H9 (cell line): ENCODE results near the gene PPP3CA. TPM values are rescaled to one million over a fixed set of nuclear protein-coding genes. Genes with fewer than 3 reads are reported as not detected.

Experiments used
- DNase-seq: peaks from one replicate; pipeline ENCODE4 v3.0.0-alpha.2; 2017
- H2AFZ ChIP-seq: one replicate; pipeline ENCODE4 v1.6.1; 2013; ENCODE audit warnings: mild to moderate bottlenecking, low read length, control low read depth, moderate library complexity
- H2AK5ac ChIP-seq: 2 replicates; pipeline ENCODE4 v1.6.1; 2013; ENCODE audit warnings: low read length, control low read depth, mixed read lengths; ENCODE audit not compliant: insufficient read length
- H2BK120ac ChIP-seq: one replicate; pipeline ENCODE4 v1.6.1; 2013; ENCODE audit warnings: low read depth, mild to moderate bottlenecking, low read length, control low read depth, inconsistent platforms; ENCODE audit not compliant: poor library complexity, severe bottlenecking
- H2BK12ac ChIP-seq: 2 replicates; pipeline ENCODE4 v1.6.1; 2013; ENCODE audit warnings: low read length, control low read depth, mixed read lengths, low read depth; ENCODE audit not compliant: insufficient read length
- H2BK15ac ChIP-seq: 2 replicates; pipeline ENCODE4 v1.6.1; 2013; ENCODE audit warnings: low read depth, low read length, control low read depth
- H2BK20ac ChIP-seq: one replicate; pipeline ENCODE4 v1.6.1; 2013; ENCODE audit warnings: low read depth, mild to moderate bottlenecking, low read length, control low read depth, inconsistent platforms; ENCODE audit not compliant: poor library complexity, severe bottlenecking
- H2BK5ac ChIP-seq: 2 replicates; pipeline ENCODE4 v1.6.1; 2013; ENCODE audit warnings: low read length, control low read depth, mixed read lengths; ENCODE audit not compliant: insufficient read length
- H3K14ac ChIP-seq: 2 replicates; pipeline ENCODE4 v1.6.1; 2013; ENCODE audit warnings: low read length, control low read depth; ENCODE audit not compliant: insufficient read depth
- H3K18ac ChIP-seq: 2 replicates; pipeline ENCODE4 v1.6.1; 2013; ENCODE audit warnings: low read depth, mild to moderate bottlenecking, mixed read lengths, low read length, control low read depth; ENCODE audit not compliant: insufficient read length
- H3K23ac ChIP-seq: 2 replicates; pipeline ENCODE4 v1.6.1; 2013; ENCODE audit warnings: low read length, control low read depth, mixed read lengths, low read depth; ENCODE audit not compliant: insufficient read length
- H3K23me2 ChIP-seq: 2 replicates; pipeline ENCODE4 v1.6.1; 2013; ENCODE audit warnings: low read depth, mild to moderate bottlenecking, mixed read lengths, low read length, control low read depth; ENCODE audit not compliant: insufficient read length, poor library complexity, severe bottlenecking
- H3K27ac ChIP-seq: 2 replicates; pipeline ENCODE4 v1.5.1; 2013; ENCODE audit warnings: low read length, control low read depth, mixed read lengths, low read depth; ENCODE audit not compliant: insufficient read length
- H3K27me3 ChIP-seq: 2 replicates; pipeline ENCODE4 v1.6.1; 2013; ENCODE audit warnings: low read length, control low read depth, inconsistent platforms; ENCODE audit not compliant: insufficient read depth
- H3K4ac ChIP-seq: 2 replicates; pipeline ENCODE4 v1.6.1; 2013; ENCODE audit warnings: low read depth, mild to moderate bottlenecking, control low read depth, inconsistent platforms, low read length, moderate library complexity
- H3K4me1 ChIP-seq: 2 replicates; pipeline ENCODE4 v1.6.1; 2013; ENCODE audit warnings: low read length, control low read depth, inconsistent platforms; ENCODE audit not compliant: insufficient read depth
- H3K4me2 ChIP-seq: 2 replicates; pipeline ENCODE4 v1.6.1; 2013; ENCODE audit warnings: low read length, control low read depth, mixed read lengths; ENCODE audit not compliant: insufficient read length, insufficient read depth
- H3K56ac ChIP-seq: 2 replicates; pipeline ENCODE4 v1.6.1; 2013; ENCODE audit warnings: low read depth, mild to moderate bottlenecking, mixed read lengths, low read length, control low read depth; ENCODE audit not compliant: insufficient read length
- H3K79me1 ChIP-seq: 2 replicates; pipeline ENCODE4 v1.6.1; 2013; ENCODE audit warnings: low read depth, mild to moderate bottlenecking, moderate library complexity, low read length, control low read depth, inconsistent platforms; ENCODE audit not compliant: insufficient read depth, poor library complexity, severe bottlenecking
- H3K79me2 ChIP-seq: 2 replicates; pipeline ENCODE4 v1.6.1; 2013; ENCODE audit warnings: low read length, control low read depth, inconsistent platforms; ENCODE audit not compliant: insufficient read depth
- H3K9ac ChIP-seq: 2 replicates; pipeline ENCODE4 v1.6.1; 2013; ENCODE audit warnings: low read length, control low read depth, mixed read lengths; ENCODE audit not compliant: insufficient read length; ENCODE audit errors: extremely low read depth
- H3K9me3 ChIP-seq: one replicate; pipeline ENCODE4 v1.6.1; 2013; ENCODE audit warnings: low read depth, low read length, inconsistent platforms; ENCODE audit not compliant: control insufficient read depth
- H3T11ph ChIP-seq: one replicate; pipeline ENCODE4 v1.6.1; 2013; ENCODE audit warnings: mild to moderate bottlenecking, low read length, control low read depth, inconsistent platforms
- H4K20me1 ChIP-seq: one replicate; pipeline ENCODE4 v1.6.1; 2013; ENCODE audit not compliant: control insufficient read depth, insufficient read length, insufficient read depth
- H4K5ac ChIP-seq: 2 replicates; pipeline ENCODE4 v1.6.1; 2013; ENCODE audit warnings: low read depth, mild to moderate bottlenecking, mixed read lengths, low read length, control low read depth; ENCODE audit not compliant: insufficient read length
- H4K8ac ChIP-seq: replicated peaks from 2 replicates; pipeline ENCODE4 v1.6.1; 2013; ENCODE audit warnings: low read length, control low read depth, mixed read lengths, low read depth; ENCODE audit not compliant: insufficient read length
- H4K91ac ChIP-seq: 2 replicates; pipeline ENCODE4 v1.6.1; 2013; ENCODE audit warnings: low read depth, mild to moderate bottlenecking, moderate library complexity, mixed read lengths, low read length, control low read depth; ENCODE audit not compliant: insufficient read length
- H3K27ac Mint-ChIP-seq, 3 experiments: 2 replicates in 2 of 3; 3 replicates in 1 of 3; pipeline ENCODE4 v1.8.0; 2020 to 2021; ENCODE audit warnings: mixed read lengths in 3 of 3, mild to moderate bottlenecking in 1 of 3, moderate library complexity in 1 of 3
- H3K27me3 Mint-ChIP-seq: 2 replicates; pipeline ENCODE4 v1.8.0; 2021; ENCODE audit warnings: low read depth, mild to moderate bottlenecking, moderate library complexity, mixed read lengths
- H3K36me3 Mint-ChIP-seq, 3 experiments: 2 replicates in 2 of 3; 3 replicates in 1 of 3; pipeline ENCODE4 v1.8.0; 2020 to 2021; ENCODE audit warnings: low read depth in 3 of 3, mixed read lengths in 3 of 3; ENCODE audit not compliant: insufficient read depth in 1 of 3
- H3K4me1 Mint-ChIP-seq, 2 experiments: 2 replicates each; pipeline ENCODE4 v1.8.0; 2020; ENCODE audit warnings: mixed read lengths in 2 of 2
- H3K4me3 Mint-ChIP-seq, 2 experiments: 2 replicates in 1 of 2; 3 replicates in 1 of 2; pipeline ENCODE4 v1.8.0; 2020 to 2021; ENCODE audit warnings: mild to moderate bottlenecking in 2 of 2, mixed read lengths in 2 of 2, moderate library complexity in 1 of 2
- H3K9me3 Mint-ChIP-seq, 2 experiments: 2 replicates in 1 of 2; 3 replicates in 1 of 2; pipeline ENCODE4 v1.8.0; 2020; ENCODE audit warnings: mild to moderate bottlenecking in 2 of 2, mixed read lengths in 2 of 2, moderate library complexity in 1 of 2
- WGBS: extraction: QIAGEN DNeasy Blood & Tissue Kit; methylation state at CpG from one replicate; pipeline ENCODE4 v1.1.7; 2013; ENCODE audit warnings: missing lambda C conversion rate, low lambda C conversion rate, mixed read lengths; ENCODE audit not compliant: insufficient read length; ENCODE audit errors: extremely low coverage; 5-methylcytosine and 5-hydroxymethylcytosine counted together
- total RNA-seq: library from RNA; stranded (reverse); gene quantifications from 2 replicates; pipeline ENCODE4 v1.2.1, GENCODE V29; 2021
- TF ChIP-seq, protein P1 (sequence below): fragments of 200-600 bp; sonication (generic); conservative IDR thresholded peaks from 3 replicates; pipeline ENCODE4 v1.8.0; 2021; ENCODE audit warnings: antibody characterized with exemption, mild to moderate bottlenecking

Gene PPP3CA
- total RNA-seq, 1 experiment from 2014 or later, result 16.8 TPM

DNA sequence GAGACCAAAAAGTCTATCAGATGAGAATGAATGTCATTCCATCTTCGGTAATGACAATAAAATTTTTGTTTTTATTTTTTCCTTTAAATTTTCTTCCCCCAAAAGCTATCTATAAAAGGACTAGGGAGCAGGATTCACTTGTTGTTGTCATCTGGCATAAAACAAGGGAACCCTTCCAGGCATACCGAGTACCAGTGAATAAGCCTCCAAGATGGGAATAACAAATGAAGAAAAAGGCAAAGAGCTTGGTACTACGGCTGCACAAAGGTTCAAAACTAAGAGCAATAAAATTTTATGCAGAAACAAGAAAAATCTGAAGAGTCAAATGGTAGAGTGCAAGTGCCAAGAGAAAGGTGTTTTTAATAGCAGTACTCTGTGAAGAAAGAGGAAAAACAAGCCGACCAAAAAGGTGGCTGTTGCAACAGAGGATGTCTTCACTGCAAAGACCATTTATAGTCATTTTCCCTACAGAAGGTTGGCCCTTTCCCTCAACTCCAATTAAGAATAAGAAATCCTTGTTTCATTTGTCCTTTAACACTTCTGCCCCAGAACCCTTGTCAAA lies 25.8 kb downstream of the PPP3CA start:
- Histone ChIP-seq H4K91ac (no peak overlapping the region), H3K9ac (no peak overlapping the region), H2AFZ (no peak overlapping the region), H3T11ph (no peak overlapping the region), H3K27ac (no peak overlapping the region), H3K27me3 (no peaks in the 10 kb centered on the region), H4K8ac (no peak overlapping the region), H3K56ac (no peak overlapping the region), H3K4ac (no peak overlapping the region), H2AK5ac (no peak overlapping the region), H2BK120ac (no peak overlapping the region), H2BK20ac (no peak overlapping the region), H4K5ac (no peak overlapping the region), H3K23me2 (no peaks in the 10 kb centered on the region), H3K4me2 (no peak overlapping the region), H3K4me1 (peaks cover 3% of the 10 kb centered on the region; the same call in 1 of the 2 replicates), H4K20me1 (no peaks in the 10 kb centered on the region), H2BK12ac (no peak overlapping the region), H3K14ac (no peak overlapping the region), H3K9me3 (no peaks in the 10 kb centered on the region), H2BK15ac (no peak overlapping the region), H2BK5ac (no peak overlapping the region), H3K23ac (no peak overlapping the region), H3K79me1 (no peaks in the 10 kb centered on the region), H3K18ac (no peak overlapping the region), H3K79me2 (peaks cover 2% of the 10 kb centered on the region; the same call in 1 of the 2 replicates)
- Mint-ChIP-seq H3K36me3 (no peaks in the 10 kb centered on the region), H3K4me3 (no peak overlapping the region), H3K4me1 (peaks cover 33 to 40% of the 10 kb centered on the region in 2 experiments), H3K27ac (no peak overlapping the region), H3K27me3 (no peaks in the 10 kb centered on the region), H3K9me3 (no peaks in the 10 kb centered on the region)
- no CpG with 5 or more reads among the region's 4 CpGs for WGBS
- TF ChIP-seq, protein P1, sequence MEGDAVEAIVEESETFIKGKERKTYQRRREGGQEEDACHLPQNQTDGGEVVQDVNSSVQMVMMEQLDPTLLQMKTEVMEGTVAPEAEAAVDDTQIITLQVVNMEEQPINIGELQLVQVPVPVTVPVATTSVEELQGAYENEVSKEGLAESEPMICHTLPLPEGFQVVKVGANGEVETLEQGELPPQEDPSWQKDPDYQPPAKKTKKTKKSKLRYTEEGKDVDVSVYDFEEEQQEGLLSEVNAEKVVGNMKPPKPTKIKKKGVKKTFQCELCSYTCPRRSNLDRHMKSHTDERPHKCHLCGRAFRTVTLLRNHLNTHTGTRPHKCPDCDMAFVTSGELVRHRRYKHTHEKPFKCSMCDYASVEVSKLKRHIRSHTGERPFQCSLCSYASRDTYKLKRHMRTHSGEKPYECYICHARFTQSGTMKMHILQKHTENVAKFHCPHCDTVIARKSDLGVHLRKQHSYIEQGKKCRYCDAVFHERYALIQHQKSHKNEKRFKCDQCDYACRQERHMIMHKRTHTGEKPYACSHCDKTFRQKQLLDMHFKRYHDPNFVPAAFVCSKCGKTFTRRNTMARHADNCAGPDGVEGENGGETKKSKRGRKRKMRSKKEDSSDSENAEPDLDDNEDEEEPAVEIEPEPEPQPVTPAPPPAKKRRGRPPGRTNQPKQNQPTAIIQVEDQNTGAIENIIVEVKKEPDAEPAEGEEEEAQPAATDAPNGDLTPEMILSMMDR, result no peak
- DNase-seq, result no peak
